Measurements from ENCODE around the gene DCN.

DCN gene

GRCh38 chr12:91098461-91098860, 84.2 kb downstream of the DCN start:
- no peak for DNase-seq

- DNase-seq = no peak
These were observed 87.7 kb downstream of the DCN start for GRCh38 chr12:91094957-91095356.

- DNase-seq = no peak
These were observed 88.5 kb downstream of the DCN start for GRCh38 chr12:91094032-91094662.

GRCh38 chr12:91093341-91093740, 89.3 kb downstream of the DCN start:
- DNase-seq = no peak

- no peak for DNase-seq
These were observed 90.5 kb downstream of the DCN start for GRCh38 chr12:91091916-91092715.
